Natural killer cell (primary cell): Measurements from ENCODE around the gene STX5. TPM values are rescaled to one million over a fixed set of nuclear protein-coding genes. Genes with fewer than 3 reads are reported as not detected.

Experiments
- ATAC-seq, 3 donors: fragments of 150-1000 bp in 2 of 3; fragments of 200-7000 bp in 1 of 3; cut with Tn5 transposase; 1 replicate in 1 of 3; 2 replicates in 2 of 3; pipeline ENCODE4 v1.10.0; 2021; ENCODE audit warnings: mild to moderate bottlenecking in 2 of 3, moderate library complexity in 2 of 3
- DNase-seq, 2 donors: peaks; one replicate each; pipeline versions ENCODE4 v3.0.0 to v3.0.0-alpha.2; 2013 to 2021; ENCODE audit warnings: mixed read lengths in 1 of 2
- H3K27ac ChIP-seq: one replicate; pipeline ENCODE4 v1.5.1; 2013; ENCODE audit warnings: mild to moderate bottlenecking, low read length
- H3K27me3 ChIP-seq: one replicate; pipeline ENCODE4 v1.6.1; 2013; ENCODE audit warnings: low read length; ENCODE audit not compliant: control insufficient read depth, insufficient read depth
- H3K36me3 ChIP-seq: one replicate; pipeline ENCODE4 v1.6.1; 2013; ENCODE audit warnings: low read length; ENCODE audit not compliant: control insufficient read depth, insufficient read depth
- H3K4me1 ChIP-seq: one replicate; pipeline ENCODE4 v1.6.1; 2013; ENCODE audit warnings: low read length; ENCODE audit not compliant: control insufficient read depth, insufficient read depth
- H3K4me3 ChIP-seq: one replicate; pipeline ENCODE4 v1.5.1; 2013; ENCODE audit warnings: low read length
- H3K9me3 ChIP-seq: one replicate; pipeline ENCODE4 v1.6.1; 2013; ENCODE audit warnings: low read length; ENCODE audit not compliant: control insufficient read depth, insufficient read depth
- H3K27ac Mint-ChIP-seq, 2 donors: one replicate each; pipeline ENCODE4 v1.8.0; 2022; ENCODE audit warnings: mild to moderate bottlenecking in 2 of 2, mixed read lengths in 2 of 2, moderate library complexity in 1 of 2
- H3K27me3 Mint-ChIP-seq, 2 donors: one replicate each; pipeline ENCODE4 v1.8.0; 2022; ENCODE audit warnings: low read depth in 2 of 2, mixed read lengths in 2 of 2
- H3K36me3 Mint-ChIP-seq: one replicate; pipeline ENCODE4 v1.8.0; 2022; ENCODE audit warnings: mixed read lengths
- H3K4me1 Mint-ChIP-seq, 2 donors: one replicate each; pipeline ENCODE4 v1.8.0; 2022; ENCODE audit warnings: mixed read lengths in 2 of 2
- H3K4me3 Mint-ChIP-seq: one replicate; pipeline ENCODE4 v1.8.0; 2022; ENCODE audit warnings: mild to moderate bottlenecking, moderate library complexity, mixed read lengths
- H3K9me3 Mint-ChIP-seq, 2 donors: one replicate each; pipeline ENCODE4 v1.8.0; 2022; ENCODE audit warnings: mixed read lengths in 2 of 2
- CTCF ChIP-seq: fragments of 200-600 bp; IDR thresholded peaks from one replicate; pipeline ENCODE4 v1.8.0; 2022; ENCODE audit warnings: antibody characterized with exemption
- WGBS: methylation state at CpG from one replicate; pipeline ENCODE4 v1.1.7; 2013; ENCODE audit warnings: missing lambda C conversion rate; ENCODE audit not compliant: insufficient coverage; 5-methylcytosine and 5-hydroxymethylcytosine counted together
- intact Hi-C: fragments of 100-400 bp; cut with micrococcal nuclease; formaldehyde crosslinking; loops from one replicate; pipeline ENCODE4 v1.14.2; 2022
- total RNA-seq, 4 donors: library from RNA; stranded (reverse); fragments of 120-200 nt in 1 of 4; gene quantifications; one replicate each; pipeline versions ENCODE4 v1.2.3 to v1.2.4, GENCODE V29; 2013 to 2022

STX5 gene
- total RNA-seq, 3 donors from 2014 or later (not counting 1 experiment from before 2014, with no cell fraction given) = 138 to 171 (median 166) TPM

GRCh38 chr11:62777389-62777788, 54.5 kb downstream of the STX5 start:
- ATAC-seq (peak in 1 of 3 donors; percentile 50), DNase-seq (no peak)
- H3K4me3 ChIP-seq = no peak overlapping the region
- intact Hi-C loops = no loop called here
- Mint-ChIP-seq H3K4me3 (no peak overlapping the region), H3K36me3 (no peaks in the 10 kb centered on the region), H3K4me1 (peaks cover 0 to 5% of the 10 kb centered on the region in 2 donors), H3K27ac (peak overlapping the region; percentile 21 to 52), H3K27me3 (no peaks in the 10 kb centered on the region), H3K9me3 (no peaks in the 10 kb centered on the region)
- no peaks in the 10 kb centered on the region for H3K27me3 ChIP-seq
- no peak overlapping the region for H3K27ac ChIP-seq
- TF ChIP-seq CTCF = no peak
- peaks cover 7% of the 10 kb centered on the region for H3K36me3 ChIP-seq
- 58% methylated on average over 2 of the region's 2 CpGs for WGBS
- H3K9me3 ChIP-seq = no peaks in the 10 kb centered on the region
- H3K4me1 ChIP-seq = peaks cover 6% of the 10 kb centered on the region

- no peak for ATAC-seq
- Mint-ChIP-seq H3K36me3 (no peaks in the 10 kb centered on the region), H3K4me1 (peaks cover 14 to 18% of the 10 kb centered on the region in 2 donors), H3K9me3 (no peaks in the 10 kb centered on the region), H3K27ac (peak overlapping the region in 1 of 2 donors; percentile 40), H3K27me3 (no peaks in the 10 kb centered on the region), H3K4me3 (no peak overlapping the region)
- no peak for DNase-seq
- H3K9me3 ChIP-seq = no peaks in the 10 kb centered on the region
- no peak overlapping the region for H3K4me3 ChIP-seq
- intact Hi-C loops = no loop called here
- H3K4me1 ChIP-seq = peaks cover 19% of the 10 kb centered on the region
- no peak overlapping the region for H3K27ac ChIP-seq
- 99% methylated on average over 17 of the region's 17 CpGs for WGBS
- no peak for TF ChIP-seq CTCF
- H3K27me3 ChIP-seq = no peaks in the 10 kb centered on the region
- H3K36me3 ChIP-seq = peaks cover 7% of the 10 kb centered on the region
Observed at GRCh38 chr11:62775646-62776045, 56.2 kb downstream of the STX5 start.

- ATAC-seq = no peak
- Histone ChIP-seq H3K9me3 (no peaks in the 10 kb centered on the region), H3K4me3 (no peak overlapping the region), H3K4me1 (peaks cover 28% of the 10 kb centered on the region), H3K27me3 (no peaks in the 10 kb centered on the region), H3K27ac (no peak overlapping the region), H3K36me3 (peaks cover 7% of the 10 kb centered on the region)
- H3K27ac Mint-ChIP-seq = no peak overlapping the region
- peaks cover 17 to 29% of the 10 kb centered on the region in 2 donors for H3K4me1 Mint-ChIP-seq
- H3K4me3 Mint-ChIP-seq = no peak overlapping the region
- no peaks in the 10 kb centered on the region for H3K9me3 Mint-ChIP-seq
- no peak for DNase-seq
- 92% methylated on average over 6 of the region's 6 CpGs for WGBS
- no peaks in the 10 kb centered on the region for H3K27me3 Mint-ChIP-seq
- intact Hi-C loops = no loop called here
- no peaks in the 10 kb centered on the region for H3K36me3 Mint-ChIP-seq
- TF ChIP-seq CTCF = no peak
Observed at GRCh38 chr11:62774407-62774806, 57.4 kb downstream of the STX5 start.
